GM12865 (cell line): ENCODE data around the gene TSHZ2.
"Not testable (repeated sequence)": the region's sequence is repeated elsewhere in the genome, so short reads cannot be mapped to it uniquely, and the experiment has no call there.

Source experiments
- DNase-seq: peaks from one replicate; pipeline ENCODE4 v3.0.0; 2010; ENCODE audit warnings: low read depth
- H3K4me3 ChIP-seq: 2 replicates; pipeline ENCODE4 v1.5.1; 2011; ENCODE audit warnings: mild to moderate bottlenecking, low read depth, low read length, control low read depth
- CTCF ChIP-seq: IDR thresholded peaks from 2 replicates; pipeline ENCODE4 v1.5.1; 2011; ENCODE audit warnings: low read length, control low read depth, low read depth, inconsistent platforms; ENCODE audit not compliant: insufficient read depth; ENCODE audit errors: missing control alignments

TSHZ2 gene

GRCh38 chr20:53319200-53319599 lies 347.0 kb downstream of the TSHZ2 start:
- no peak for TF ChIP-seq CTCF
- no peak for DNase-seq
- H3K4me3 ChIP-seq, result no peak overlapping the region

- H3K4me3 ChIP-seq, result no peak overlapping the region
- no peak for DNase-seq
- no peak for TF ChIP-seq CTCF
These were observed 347.6 kb downstream of the TSHZ2 start for GRCh38 chr20:53319716-53320115.

GRCh38 chr20:53320701-53321100 lies 348.5 kb downstream of the TSHZ2 start:
- no peak for DNase-seq
- H3K4me3 ChIP-seq, result no peak overlapping the region
- TF ChIP-seq CTCF, result no peak

- TF ChIP-seq CTCF, result no peak
- DNase-seq, result no peak
- no peak overlapping the region for H3K4me3 ChIP-seq
These were observed 349.4 kb downstream of the TSHZ2 start for GRCh38 chr20:53321596-53321995.

- no peak for TF ChIP-seq CTCF
- no peak for DNase-seq
- H3K4me3 ChIP-seq, result no peak overlapping the region
These were observed 350.5 kb downstream of the TSHZ2 start for GRCh38 chr20:53322651-53323050.

- not testable (repeated sequence) for H3K4me3 ChIP-seq, DNase-seq
These were observed 351.3 kb downstream of the TSHZ2 start for GRCh38 chr20:53323460-53323859.

GRCh38 chr20:53324816-53325215 lies 352.7 kb downstream of the TSHZ2 start:
- H3K4me3 ChIP-seq, result no peak overlapping the region
- DNase-seq, result no peak
- TF ChIP-seq CTCF, result no peak
